Ectodermal cell (in vitro differentiated cells): Measurements from ENCODE around the gene MAGEB1. TPM values are rescaled to one million over a fixed set of nuclear protein-coding genes. Genes with fewer than 3 reads are reported as not detected.

Source experiments
- H3K27ac ChIP-seq: 2 replicates; pipeline ENCODE4 v1.7.0; 2013; ENCODE audit warnings: mild to moderate bottlenecking, low read depth, low read length; ENCODE audit not compliant: insufficient read depth, poor library complexity, severe bottlenecking
- H3K27me3 ChIP-seq: 2 replicates; pipeline ENCODE4 v1.7.0; 2013; ENCODE audit warnings: mild to moderate bottlenecking, low read length; ENCODE audit not compliant: insufficient read depth, control insufficient read depth, poor library complexity, severe bottlenecking
- H3K36me3 ChIP-seq: one replicate; pipeline ENCODE4 v1.7.0; 2013; ENCODE audit warnings: low read length; ENCODE audit not compliant: control insufficient read depth, insufficient read depth
- H3K4me1 ChIP-seq: one replicate; pipeline ENCODE4 v1.7.0; 2013; ENCODE audit warnings: low read length; ENCODE audit not compliant: control insufficient read depth, insufficient read depth
- H3K4me3 ChIP-seq: 2 replicates; pipeline ENCODE4 v1.7.0; 2013; ENCODE audit warnings: low read depth, low read length, control low read depth; ENCODE audit not compliant: insufficient read depth
- H3K9me3 ChIP-seq: 2 replicates; pipeline ENCODE4 v1.7.0; 2013; ENCODE audit warnings: mild to moderate bottlenecking, low read length, moderate library complexity; ENCODE audit not compliant: control insufficient read depth
- WGBS, 2 experiments: methylation state at CpG; one replicate each; pipeline ENCODE4 v1.1.7; 2013; ENCODE audit warnings: missing lambda C conversion rate in 2 of 2; 5-methylcytosine and 5-hydroxymethylcytosine counted together
- polyA plus RNA-seq, 4 experiments: library from polyadenylated mRNA; stranded (reverse); fragments of 50-300 nt; gene quantifications; one replicate each; pipeline ENCODE4 v1.2.3, GENCODE V29; 2013

The MAGEB1 gene, protein sequence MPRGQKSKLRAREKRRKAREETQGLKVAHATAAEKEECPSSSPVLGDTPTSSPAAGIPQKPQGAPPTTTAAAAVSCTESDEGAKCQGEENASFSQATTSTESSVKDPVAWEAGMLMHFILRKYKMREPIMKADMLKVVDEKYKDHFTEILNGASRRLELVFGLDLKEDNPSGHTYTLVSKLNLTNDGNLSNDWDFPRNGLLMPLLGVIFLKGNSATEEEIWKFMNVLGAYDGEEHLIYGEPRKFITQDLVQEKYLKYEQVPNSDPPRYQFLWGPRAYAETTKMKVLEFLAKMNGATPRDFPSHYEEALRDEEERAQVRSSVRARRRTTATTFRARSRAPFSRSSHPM
- polyA plus RNA-seq (2013, experiment 1 of 4): not detected
- polyA plus RNA-seq (2013, experiment 2 of 4): not detected
- not detected for polyA plus RNA-seq (2013, experiment 3 of 4)
- polyA plus RNA-seq (2013, experiment 4 of 4): not detected

DNA sequence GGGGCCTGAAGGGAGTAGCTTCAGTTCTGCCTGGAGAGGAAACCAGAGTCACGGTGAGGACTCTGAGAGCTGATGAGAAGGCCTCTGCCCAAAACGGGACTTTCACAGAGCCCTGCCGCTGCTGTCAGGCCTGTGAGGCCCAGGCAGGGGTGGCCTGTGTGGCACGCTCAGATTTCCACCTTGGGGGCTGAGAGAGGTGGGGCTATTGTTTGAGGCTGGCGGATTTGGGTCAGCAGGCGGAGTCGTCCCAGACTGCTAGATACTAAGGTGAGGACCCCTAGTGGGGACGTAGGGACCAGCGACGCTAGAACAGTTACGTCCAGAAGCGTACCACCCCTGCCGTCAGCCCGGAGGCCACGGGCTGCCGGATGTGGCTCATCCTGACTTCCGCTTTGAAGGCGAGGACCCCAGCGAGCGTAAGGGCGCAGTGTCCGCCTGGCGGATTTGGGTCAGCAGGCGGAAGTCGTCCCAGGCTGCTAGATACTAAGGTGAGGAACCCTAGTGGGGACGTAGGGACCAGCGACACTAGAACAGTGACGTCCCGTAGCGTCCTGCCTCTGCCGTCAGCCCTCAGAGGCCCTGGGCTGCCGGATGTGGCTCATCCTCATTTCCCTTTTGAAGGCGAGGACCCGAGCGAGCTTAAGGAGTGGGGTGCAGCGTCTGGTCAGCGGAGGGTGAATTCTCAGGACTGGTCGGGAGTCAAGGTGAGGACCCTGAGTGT is at the start of gene MAGEB1:
TSS of gene MAGEB1 (plus strand) at position 378 of the 721 bp plus-strand sequence. CDS start 3,348 bp downstream, outside the sequence.
- no peaks in the 10 kb centered on the region for H3K4me1 ChIP-seq
- H3K9me3 ChIP-seq: no peaks in the 10 kb centered on the region
- no peak within 1 kb of the TSS for H3K27ac ChIP-seq
- no peaks in the 10 kb centered on the region for H3K36me3 ChIP-seq
- WGBS, 2 experiments: 91 to 92% methylated on average over 38 of the region's 38 CpGs
- H3K27me3 ChIP-seq: no peaks in the 10 kb centered on the region
- H3K4me3 ChIP-seq: no peak within 1 kb of the TSS

DNA sequence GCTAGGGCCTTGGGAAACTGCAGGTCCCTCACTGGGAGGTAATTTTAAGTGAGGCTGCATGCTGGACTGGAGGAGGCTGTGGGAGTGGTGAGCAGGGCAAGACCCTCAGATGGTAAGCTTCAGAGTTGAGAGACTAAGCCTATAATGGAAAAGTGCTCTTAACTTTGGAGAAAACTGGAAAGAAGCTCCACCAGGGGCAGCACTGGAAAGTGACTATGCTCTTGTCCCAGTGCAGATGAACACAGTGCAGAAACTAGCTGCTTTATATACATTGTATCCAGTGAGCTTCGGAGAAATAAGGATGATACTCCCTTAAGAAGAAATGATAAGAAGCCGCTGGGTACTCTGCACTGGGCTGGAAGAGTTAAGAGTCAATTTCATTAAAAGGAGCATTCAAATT is 34.8 kb upstream of the MAGEB1 start:
- 90 to 94% methylated on average over 2 of the region's 2 CpGs for WGBS, 2 experiments

DNA sequence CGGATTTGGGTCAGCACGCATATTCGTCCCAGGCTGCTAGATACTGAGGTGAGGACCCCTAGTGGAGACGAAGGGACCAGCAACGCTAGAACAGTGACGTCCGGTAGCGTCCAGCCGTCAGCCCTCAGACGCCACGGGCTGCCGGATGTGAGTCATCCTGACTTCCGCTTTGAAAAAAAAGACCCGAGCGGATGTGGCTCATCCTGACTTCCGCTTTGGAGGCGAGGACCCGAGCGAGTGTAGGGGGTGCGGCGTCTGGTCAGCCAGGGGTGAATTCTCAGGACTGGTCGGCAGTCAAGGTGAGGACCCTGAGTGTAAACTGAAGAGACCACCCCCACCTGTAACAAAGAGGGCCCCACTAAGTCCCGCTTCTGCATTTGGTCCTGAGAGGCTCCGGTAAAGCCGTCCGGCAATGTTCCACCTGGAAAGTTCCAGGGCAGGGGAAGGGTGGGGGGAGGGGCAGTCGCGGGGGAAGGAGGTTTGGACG is 31.5 kb upstream of the MAGEB1 start, which contains the start of gene MAGEB2:
TSS of gene MAGEB2 (plus strand) at position 207 of the 487 bp plus-strand sequence. CDS start 3,018 bp downstream, outside the sequence.
- no peaks in the 10 kb centered on the region for H3K9me3 ChIP-seq
- H3K36me3 ChIP-seq: no peaks in the 10 kb centered on the region
- no peak within 1 kb of the TSS for H3K27ac ChIP-seq
- H3K27me3 ChIP-seq: no peaks in the 10 kb centered on the region
- WGBS, 2 experiments: 96% methylated on average over 28 to 29 of the region's 29 CpGs
- H3K4me1 ChIP-seq: no peaks in the 10 kb centered on the region
- H3K4me3 ChIP-seq: no peak within 1 kb of the TSS

More for the DNA sequence above, 34.8 kb upstream of the MAGEB1 start:
- Histone ChIP-seq H3K27me3 (no peaks in the 10 kb centered on the region), H3K4me1 (no peaks in the 10 kb centered on the region), H3K4me3 (no peak overlapping the region), H3K9me3 (no peaks in the 10 kb centered on the region), H3K36me3 (no peaks in the 10 kb centered on the region), H3K27ac (no peak overlapping the region)

DNA sequence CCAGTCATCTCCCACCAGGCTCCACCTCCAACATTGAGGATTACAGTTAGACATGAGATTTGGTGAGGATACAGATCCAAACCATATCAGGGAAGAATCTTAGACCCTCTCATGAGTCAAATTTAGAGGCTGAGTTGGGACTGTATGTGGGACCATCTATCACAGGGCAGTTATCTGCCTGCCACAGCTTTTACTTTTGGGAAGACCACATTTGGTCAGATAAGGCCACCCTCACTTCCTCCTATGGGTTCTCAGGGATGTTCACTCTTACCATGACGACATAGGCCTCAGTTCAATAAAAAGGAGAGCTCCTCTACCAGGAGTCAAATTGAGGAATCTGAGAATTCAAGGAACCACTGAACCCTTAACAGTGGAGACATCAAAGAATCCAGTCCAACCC is 29.5 kb upstream of the MAGEB1 start:
- H3K36me3 ChIP-seq: no peaks in the 10 kb centered on the region

DNA sequence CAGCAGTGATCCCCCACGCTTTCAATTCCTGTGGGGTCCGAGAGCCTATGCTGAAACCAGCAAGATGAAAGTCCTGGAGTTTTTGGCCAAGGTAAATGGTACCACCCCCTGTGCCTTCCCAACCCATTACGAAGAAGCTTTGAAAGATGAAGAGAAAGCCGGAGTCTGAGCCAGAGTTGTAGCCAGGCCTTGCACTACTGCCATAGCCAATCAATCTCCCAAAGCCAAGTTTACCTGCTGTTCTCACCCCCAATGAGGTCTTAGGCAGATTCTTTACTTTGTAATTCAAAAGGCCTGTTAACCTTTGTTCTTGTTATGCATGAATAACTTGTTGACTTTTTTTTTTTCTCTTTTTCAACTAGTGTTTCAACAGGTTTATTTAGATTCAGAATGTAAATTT is 27.6 kb upstream of the MAGEB1 start:
- Histone ChIP-seq H3K36me3 (no peaks in the 10 kb centered on the region), H3K27ac (no peak overlapping the region), H3K4me3 (no peak overlapping the region), H3K27me3 (no peaks in the 10 kb centered on the region), H3K9me3 (no peaks in the 10 kb centered on the region), H3K4me1 (no peaks in the 10 kb centered on the region)
- 53 to 57% methylated on average over 4 of the region's 4 CpGs for WGBS, 2 experiments

More for the DNA sequence above, 29.5 kb upstream of the MAGEB1 start:
- 96 to 100% methylated on average over 1 of the region's 1 CpG for WGBS, 2 experiments
- H3K27ac ChIP-seq: no peak overlapping the region
- no peaks in the 10 kb centered on the region for H3K4me1 ChIP-seq
- no peak overlapping the region for H3K4me3 ChIP-seq
- H3K9me3 ChIP-seq: no peaks in the 10 kb centered on the region
- no peaks in the 10 kb centered on the region for H3K27me3 ChIP-seq

DNA sequence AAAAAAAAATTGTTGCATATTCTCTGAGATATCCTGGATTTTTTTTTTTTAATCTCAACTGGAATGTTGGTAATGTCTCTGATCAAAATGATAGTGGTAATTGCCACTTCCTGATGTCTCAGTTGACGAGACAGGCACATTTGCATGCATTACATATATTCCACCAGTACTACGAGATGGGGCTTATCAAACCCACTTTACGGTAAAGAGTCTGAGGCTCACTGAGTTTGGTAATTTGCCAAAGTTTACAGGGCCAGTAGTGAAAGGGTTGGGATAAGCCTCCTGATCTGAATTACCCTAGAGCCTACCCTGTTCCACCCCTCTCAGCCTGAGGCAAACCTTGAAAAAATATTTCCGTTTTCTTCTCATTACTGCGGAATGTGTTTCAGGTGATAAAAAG is 26.3 kb upstream of the MAGEB1 start:
- Histone ChIP-seq H3K4me3 (no peak overlapping the region), H3K4me1 (no peaks in the 10 kb centered on the region), H3K27me3 (no peaks in the 10 kb centered on the region), H3K27ac (no peak overlapping the region), H3K9me3 (no peaks in the 10 kb centered on the region), H3K36me3 (no peaks in the 10 kb centered on the region)
- 88% methylated on average over 3 of the region's 5 CpGs; no CpG with 5 or more reads in 1 of the 2 experiments for WGBS, 2 experiments

DNA sequence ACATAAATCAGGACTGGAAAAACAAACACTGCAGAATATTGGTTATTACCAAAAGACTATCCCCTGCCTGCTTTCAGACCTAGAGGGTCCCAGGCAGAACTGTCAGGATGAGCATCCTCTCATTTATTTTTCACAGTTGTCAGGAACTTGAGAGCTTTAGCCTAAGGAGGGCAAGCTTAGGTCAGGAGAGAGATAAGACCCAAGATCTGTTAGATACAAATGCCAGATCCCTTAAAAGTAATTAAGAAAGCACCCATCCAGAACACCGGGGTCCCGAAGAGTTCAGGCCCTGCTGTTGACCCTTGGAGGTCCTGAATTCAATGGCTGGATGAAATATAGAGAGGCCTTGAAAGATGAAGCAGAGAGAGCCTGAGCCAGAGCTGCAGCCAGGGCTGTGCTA is 22.4 kb upstream of the MAGEB1 start:
- 90 to 97% methylated on average over 2 of the region's 2 CpGs for WGBS, 2 experiments
- Histone ChIP-seq H3K4me1 (no peaks in the 10 kb centered on the region), H3K27ac (no peak overlapping the region), H3K36me3 (no peaks in the 10 kb centered on the region), H3K4me3 (no peak overlapping the region), H3K27me3 (no peaks in the 10 kb centered on the region), H3K9me3 (no peaks in the 10 kb centered on the region)

DNA sequence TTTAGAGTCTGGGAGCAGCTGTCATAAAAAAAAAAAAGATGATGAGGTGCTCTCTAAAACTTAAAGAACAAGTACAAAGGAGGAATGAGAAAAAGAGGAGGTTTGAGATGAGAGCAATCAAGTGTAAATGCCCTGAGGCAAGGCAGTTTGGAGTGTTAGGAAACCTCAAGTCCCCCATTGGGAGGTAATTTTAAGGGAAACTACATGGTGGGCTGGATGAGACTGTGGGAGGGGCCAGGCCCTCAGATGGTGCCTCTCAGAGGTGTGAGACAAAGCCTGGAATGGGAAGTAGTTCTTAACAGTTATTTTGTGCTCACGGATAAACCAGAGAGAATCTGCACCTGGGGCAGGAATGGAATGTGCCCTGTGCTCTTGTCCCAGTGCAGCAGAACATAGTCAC is 18.4 kb upstream of the MAGEB1 start:
- WGBS, 2 experiments: 12 to 14% methylated on average over 1 of the region's 1 CpG
- no peak overlapping the region for H3K4me3 ChIP-seq

DNA sequence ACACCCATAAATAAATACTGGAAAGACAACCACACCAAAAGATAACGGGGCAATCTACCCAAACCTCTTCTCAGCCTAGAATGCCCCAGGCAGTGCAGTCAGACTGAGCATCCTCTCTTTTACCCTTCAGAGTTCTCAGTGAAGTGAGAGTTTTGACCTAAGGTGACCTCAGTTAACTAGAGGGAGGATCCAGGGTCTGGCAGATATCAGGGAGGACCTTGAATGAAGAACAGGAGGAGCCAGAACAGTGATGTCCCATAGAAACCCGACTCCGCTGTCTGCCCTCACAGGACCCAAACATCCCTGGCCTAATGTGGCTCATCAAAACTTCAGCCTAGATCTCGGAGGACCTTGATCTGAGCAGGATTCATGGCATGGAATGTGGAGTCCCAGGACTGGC is 16.6 kb upstream of the MAGEB1 start, which contains the start of gene MAGEB3:
TSS of gene MAGEB3 (plus strand) at position 263 of the 400 bp plus-strand sequence. CDS start 5,268 bp downstream, outside the sequence.
- WGBS, 2 experiments: 90 to 97% methylated on average over 3 to 4 of the region's 4 CpGs
- H3K36me3 ChIP-seq: no peaks in the 10 kb centered on the region
- no peaks in the 10 kb centered on the region for H3K9me3 ChIP-seq

More for the DNA sequence above, 18.4 kb upstream of the MAGEB1 start:
- no peaks in the 10 kb centered on the region for H3K27me3 ChIP-seq
- no peak overlapping the region for H3K27ac ChIP-seq
- no peaks in the 10 kb centered on the region for H3K9me3 ChIP-seq
- no peaks in the 10 kb centered on the region for H3K4me1 ChIP-seq
- H3K36me3 ChIP-seq: no peaks in the 10 kb centered on the region

More for the DNA sequence above, 16.6 kb upstream of the MAGEB1 start, which contains the start of gene MAGEB3:
- Histone ChIP-seq H3K4me1 (no peaks in the 10 kb centered on the region), H3K27me3 (no peaks in the 10 kb centered on the region), H3K4me3 (no peak within 1 kb of the TSS), H3K27ac (no peak within 1 kb of the TSS)
